Adrenal gland (tissue), 5 donors: ENCODE measurements around the gene TIMELESS.
"Not testable (repeated sequence)": the region's sequence is repeated elsewhere in the genome, so short reads cannot be mapped to it uniquely, and the experiment has no call there.

Experiments used
- POLR2A ChIP-seq, 2 donors: fragments of 450-650 bp; IDR thresholded peaks; one replicate each; pipeline ENCODE4 v1.6.1; 2017; ENCODE audit warnings: antibody characterized with exemption in 2 of 2, mild to moderate bottlenecking in 2 of 2, moderate library complexity in 1 of 2
- TF ChIP-seq, protein P1 (sequence below), 6 experiments: fragments of 450-650 bp in 4 of 6; fragments of 200-600 bp in 2 of 6; sonication (generic) in 1 of 6; IDR thresholded peaks; 1 replicate in 5 of 6; 2 replicates in 1 of 6; pipeline versions ENCODE4 v1.5.1 to v1.8.0; 2016 to 2021; ENCODE audit warnings: antibody characterized with exemption in 6 of 6, mild to moderate bottlenecking in 2 of 6, moderate library complexity in 1 of 6
- donor health status: DM: no; HTN: no; CAD: no.

DNA sequence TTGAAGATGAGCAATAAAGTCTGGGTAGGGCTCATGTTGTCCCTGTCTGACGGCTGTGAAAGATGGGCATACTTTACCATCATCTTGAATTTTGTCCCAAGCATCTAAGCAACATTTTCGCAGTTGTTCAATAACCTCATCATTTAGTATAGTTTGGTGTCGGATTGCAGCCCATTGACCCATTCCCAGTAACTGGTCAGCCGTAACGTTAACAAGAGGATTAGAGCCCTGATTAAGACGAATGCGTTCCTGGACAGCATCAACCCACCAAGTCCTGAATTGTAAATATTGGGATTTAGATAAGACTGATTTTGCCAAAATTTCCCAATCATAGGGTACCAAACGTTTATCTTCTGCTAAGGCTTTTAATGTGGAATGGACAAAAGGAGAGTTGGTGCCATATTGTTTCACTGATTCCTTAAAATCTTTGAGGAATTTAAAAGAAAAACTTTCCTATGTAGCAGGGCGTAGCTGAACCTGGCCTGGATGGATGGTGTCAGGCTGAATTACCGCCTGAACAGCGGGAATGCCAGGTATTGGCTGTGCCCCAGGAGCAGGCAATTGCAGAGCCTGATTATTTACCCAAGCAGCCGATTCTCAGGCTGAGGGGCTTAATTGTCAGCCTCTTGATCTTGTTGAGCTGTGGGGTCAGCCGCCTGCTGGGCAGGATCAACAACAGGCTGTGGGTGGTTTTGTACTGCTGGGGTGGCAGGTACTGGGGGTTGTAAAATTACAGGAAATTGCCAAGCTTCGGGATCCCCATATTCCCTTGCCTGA lies 49.1 kb upstream of the TIMELESS start:
- TF ChIP-seq, protein P1, sequence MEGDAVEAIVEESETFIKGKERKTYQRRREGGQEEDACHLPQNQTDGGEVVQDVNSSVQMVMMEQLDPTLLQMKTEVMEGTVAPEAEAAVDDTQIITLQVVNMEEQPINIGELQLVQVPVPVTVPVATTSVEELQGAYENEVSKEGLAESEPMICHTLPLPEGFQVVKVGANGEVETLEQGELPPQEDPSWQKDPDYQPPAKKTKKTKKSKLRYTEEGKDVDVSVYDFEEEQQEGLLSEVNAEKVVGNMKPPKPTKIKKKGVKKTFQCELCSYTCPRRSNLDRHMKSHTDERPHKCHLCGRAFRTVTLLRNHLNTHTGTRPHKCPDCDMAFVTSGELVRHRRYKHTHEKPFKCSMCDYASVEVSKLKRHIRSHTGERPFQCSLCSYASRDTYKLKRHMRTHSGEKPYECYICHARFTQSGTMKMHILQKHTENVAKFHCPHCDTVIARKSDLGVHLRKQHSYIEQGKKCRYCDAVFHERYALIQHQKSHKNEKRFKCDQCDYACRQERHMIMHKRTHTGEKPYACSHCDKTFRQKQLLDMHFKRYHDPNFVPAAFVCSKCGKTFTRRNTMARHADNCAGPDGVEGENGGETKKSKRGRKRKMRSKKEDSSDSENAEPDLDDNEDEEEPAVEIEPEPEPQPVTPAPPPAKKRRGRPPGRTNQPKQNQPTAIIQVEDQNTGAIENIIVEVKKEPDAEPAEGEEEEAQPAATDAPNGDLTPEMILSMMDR (IDR thresholded peaks at IDR 0.05), result not testable (repeated sequence)
- TF ChIP-seq POLR2A (IDR thresholded peaks at IDR 0.05), result not testable (repeated sequence)
